CD14-positive monocyte (primary cell): ENCODE data around the gene OLR1. TPM values are rescaled to one million over a fixed set of nuclear protein-coding genes. Genes with fewer than 3 reads are reported as not detected.

ENCODE experiments used
- DNase-seq, 3 donors: peaks; one replicate each; pipeline ENCODE4 v3.0.0-alpha.2; 2011 to 2022
- H2AFZ ChIP-seq: 2 replicates; pipeline ENCODE4 v1.6.0; 2012; ENCODE audit warnings: mild to moderate bottlenecking, low read depth, low read length, inconsistent platforms; ENCODE audit not compliant: insufficient read depth, poor library complexity, severe bottlenecking
- H3K27ac ChIP-seq, 2 donors: 1 replicate in 1 of 2; 2 replicates in 1 of 2; pipeline ENCODE4 v1.5.1; 2012 to 2013; ENCODE audit warnings: low read length in 2 of 2, control low read depth in 1 of 2, inconsistent platforms in 1 of 2, low read depth in 1 of 2, mild to moderate bottlenecking in 1 of 2
- H3K27me3 ChIP-seq, 2 donors: one replicate each; pipeline versions ENCODE4 v1.6.0 to v1.6.1; 2011 to 2013; ENCODE audit warnings: low read length in 2 of 2; ENCODE audit not compliant: control insufficient read depth in 2 of 2, insufficient read depth in 2 of 2
- H3K36me3 ChIP-seq, 2 donors: replicated peaks in 1 of 2; 1 replicate in 1 of 2; 2 replicates in 1 of 2; pipeline versions ENCODE4 v1.5.1 to v1.6.1; 2012 to 2013; ENCODE audit warnings: low read length in 2 of 2, control low read depth in 1 of 2, inconsistent platforms in 1 of 2, mild to moderate bottlenecking in 1 of 2; ENCODE audit not compliant: insufficient read depth in 2 of 2, control insufficient read depth in 1 of 2
- H3K4me1 ChIP-seq, 2 donors: 1 replicate in 1 of 2; 2 replicates in 1 of 2; pipeline versions ENCODE4 v1.5.1 to v1.6.1; 2012 to 2013; ENCODE audit warnings: low read length in 2 of 2, control low read depth in 1 of 2, inconsistent platforms in 1 of 2, mild to moderate bottlenecking in 1 of 2, moderate library complexity in 1 of 2; ENCODE audit not compliant: insufficient read depth in 2 of 2, control insufficient read depth in 1 of 2
- H3K4me2 ChIP-seq: replicated peaks from 2 replicates; pipeline ENCODE3; 2012; ENCODE audit warnings: low read length, moderate library complexity, mild to moderate bottlenecking; ENCODE audit not compliant: poor library complexity, severe bottlenecking; ENCODE audit errors: extremely low read depth
- H3K4me3 ChIP-seq, 3 experiments: fragments of 200-600 bp in 1 of 3; sonication (generic) in 1 of 3; replicated peaks in 1 of 3; 1 replicate in 2 of 3; 2 replicates in 1 of 3; pipeline ENCODE4 v1.5.1; 2011 to 2013; ENCODE audit warnings: low read length in 3 of 3, mild to moderate bottlenecking in 3 of 3, control low read depth in 2 of 3, low read depth in 2 of 3, inconsistent platforms in 1 of 3, moderate library complexity in 1 of 3
- H3K79me2 ChIP-seq: 2 replicates; pipeline ENCODE4 v1.6.0; 2012; ENCODE audit warnings: mild to moderate bottlenecking, control low read depth, inconsistent platforms, low read length, moderate library complexity; ENCODE audit not compliant: insufficient read depth
- H3K9ac ChIP-seq: 2 replicates; pipeline ENCODE4 v1.6.0; 2017; ENCODE audit warnings: low read length, mild to moderate bottlenecking; ENCODE audit not compliant: insufficient read depth, poor library complexity, severe bottlenecking
- H3K9me3 ChIP-seq, 2 donors: replicated peaks in 1 of 2; 1 replicate in 1 of 2; 2 replicates in 1 of 2; pipeline versions ENCODE4 v1.5.1 to v1.6.1; 2012 to 2013; ENCODE audit warnings: low read length in 2 of 2, control low read depth in 1 of 2; ENCODE audit not compliant: control insufficient read depth in 1 of 2, insufficient read depth in 1 of 2
- H4K20me1 ChIP-seq: 2 replicates; pipeline ENCODE4 v1.6.0; 2012; ENCODE audit warnings: mild to moderate bottlenecking, low read length, control low read depth, moderate library complexity; ENCODE audit not compliant: insufficient read depth
- H3K27ac Mint-ChIP-seq, 7 donors: one replicate each; pipeline ENCODE4 v1.8.0; 2020; ENCODE audit warnings: mild to moderate bottlenecking in 7 of 7, mixed read lengths in 7 of 7, moderate library complexity in 6 of 7, inconsistent platforms in 2 of 7
- H3K27me3 Mint-ChIP-seq, 3 donors: one replicate each; pipeline ENCODE4 v1.8.0; 2021 to 2022; ENCODE audit warnings: low read depth in 3 of 3, mild to moderate bottlenecking in 3 of 3, mixed read lengths in 3 of 3, moderate library complexity in 3 of 3, inconsistent platforms in 1 of 3
- H3K36me3 Mint-ChIP-seq, 2 donors: one replicate each; pipeline ENCODE4 v1.8.0; 2020; ENCODE audit warnings: mixed read lengths in 2 of 2, inconsistent platforms in 1 of 2, mild to moderate bottlenecking in 1 of 2
- H3K4me1 Mint-ChIP-seq: one replicate; pipeline ENCODE4 v1.8.0; 2020; ENCODE audit warnings: mild to moderate bottlenecking, mixed read lengths
- H3K4me3 Mint-ChIP-seq, 2 donors: one replicate each; pipeline ENCODE4 v1.8.0; 2020; ENCODE audit warnings: mild to moderate bottlenecking in 2 of 2, mixed read lengths in 2 of 2, moderate library complexity in 1 of 2
- H3K9me3 Mint-ChIP-seq, 7 donors: one replicate each; pipeline ENCODE4 v1.8.0; 2020 to 2022; ENCODE audit warnings: mixed read lengths in 7 of 7, mild to moderate bottlenecking in 6 of 7, moderate library complexity in 6 of 7, inconsistent platforms in 2 of 7
- WGBS: methylation state at CpG from one replicate; pipeline ENCODE4 v1.1.5; 2013; ENCODE audit warnings: missing lambda C conversion rate; ENCODE audit not compliant: insufficient coverage; 5-methylcytosine and 5-hydroxymethylcytosine counted together
- intact Hi-C, 2 donors: fragments of 100-400 bp; cut with micrococcal nuclease; formaldehyde crosslinking; loops; one replicate each; pipeline versions ENCODE4 v1.15.0 to v1.15.1; 2023
- polyA plus RNA-seq, 3 donors: library from polyadenylated mRNA; depleted of rRNA in 1 of 3; unstranded in 2 of 3; stranded (reverse) in 1 of 3; fragments of 300-500 nt in 2 of 3; fragments of >200 nt in 1 of 3; fragmentation: Illumina TruSeq in 2 of 3; gene quantifications; 1 replicate in 2 of 3; 2 replicates in 1 of 3; pipeline ENCODE4 v1.2.3, GENCODE V29; 2012 to 2021
- TF ChIP-seq, protein P1 (sequence below): fragments of 200-600 bp; IDR thresholded peaks from one replicate; pipeline ENCODE4 v1.8.0; 2022; ENCODE audit warnings: antibody characterized with exemption, mild to moderate bottlenecking

Gene OLR1
- polyA plus RNA-seq, 3 donors, result 0.88 to 12.9 (median 0.99) TPM

DNA sequence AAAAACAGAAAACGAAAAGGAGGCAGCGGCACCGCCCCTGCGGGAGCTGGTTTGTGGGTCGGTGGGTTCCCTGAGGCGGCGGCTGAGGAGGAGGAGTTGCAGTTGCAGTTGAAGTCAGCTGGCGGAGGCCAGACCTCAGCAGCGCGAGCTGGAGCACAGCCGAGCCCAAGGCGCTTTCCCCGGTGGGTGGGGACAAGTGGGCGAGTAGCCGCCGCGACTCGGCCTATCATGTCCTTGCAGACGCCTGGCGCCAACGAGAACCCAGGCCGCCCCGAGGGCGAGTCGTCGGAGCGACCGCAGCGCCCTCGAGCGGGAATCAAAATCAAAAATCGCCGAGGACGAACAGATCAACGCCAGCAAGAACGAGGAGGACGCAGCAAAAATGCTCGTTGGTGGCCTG, 60.5 kb downstream of the OLR1 start:
- TF ChIP-seq, protein P1, sequence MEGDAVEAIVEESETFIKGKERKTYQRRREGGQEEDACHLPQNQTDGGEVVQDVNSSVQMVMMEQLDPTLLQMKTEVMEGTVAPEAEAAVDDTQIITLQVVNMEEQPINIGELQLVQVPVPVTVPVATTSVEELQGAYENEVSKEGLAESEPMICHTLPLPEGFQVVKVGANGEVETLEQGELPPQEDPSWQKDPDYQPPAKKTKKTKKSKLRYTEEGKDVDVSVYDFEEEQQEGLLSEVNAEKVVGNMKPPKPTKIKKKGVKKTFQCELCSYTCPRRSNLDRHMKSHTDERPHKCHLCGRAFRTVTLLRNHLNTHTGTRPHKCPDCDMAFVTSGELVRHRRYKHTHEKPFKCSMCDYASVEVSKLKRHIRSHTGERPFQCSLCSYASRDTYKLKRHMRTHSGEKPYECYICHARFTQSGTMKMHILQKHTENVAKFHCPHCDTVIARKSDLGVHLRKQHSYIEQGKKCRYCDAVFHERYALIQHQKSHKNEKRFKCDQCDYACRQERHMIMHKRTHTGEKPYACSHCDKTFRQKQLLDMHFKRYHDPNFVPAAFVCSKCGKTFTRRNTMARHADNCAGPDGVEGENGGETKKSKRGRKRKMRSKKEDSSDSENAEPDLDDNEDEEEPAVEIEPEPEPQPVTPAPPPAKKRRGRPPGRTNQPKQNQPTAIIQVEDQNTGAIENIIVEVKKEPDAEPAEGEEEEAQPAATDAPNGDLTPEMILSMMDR, result no peak
- peaks cover 14 to 21% (median 17%) of the 10 kb centered on the region in 7 donors for H3K9me3 Mint-ChIP-seq
- Histone ChIP-seq H3K4me1 (no peaks in the 10 kb centered on the region), H3K9me3 (peaks cover 9 to 15% of the 10 kb centered on the region in 2 donors), H3K79me2 (no peaks in the 10 kb centered on the region), H4K20me1 (no peaks in the 10 kb centered on the region), H3K27me3 (no peaks in the 10 kb centered on the region), H2AFZ (no peak overlapping the region), H3K4me3 (no peak overlapping the region), H3K4me2 (no peak overlapping the region), H3K9ac (no peak overlapping the region), H3K36me3 (peaks cover 15 to 26% of the 10 kb centered on the region in 2 donors), H3K27ac (no peak overlapping the region)
- no peak overlapping the region for H3K4me3 Mint-ChIP-seq
- peaks cover 0 to 4% (median 1%) of the 10 kb centered on the region in 3 donors for H3K27me3 Mint-ChIP-seq
- peak overlapping the region in 1 of 7 donors; percentile 45 for H3K27ac Mint-ChIP-seq
- H3K36me3 Mint-ChIP-seq, result peaks cover 49 to 65% of the 10 kb centered on the region in 2 donors
- no peak for DNase-seq
- peaks cover 10% of the 10 kb centered on the region for H3K4me1 Mint-ChIP-seq
- 96% methylated on average over 37 of the region's 38 CpGs for WGBS
- intact Hi-C loops, result no loop called here

DNA sequence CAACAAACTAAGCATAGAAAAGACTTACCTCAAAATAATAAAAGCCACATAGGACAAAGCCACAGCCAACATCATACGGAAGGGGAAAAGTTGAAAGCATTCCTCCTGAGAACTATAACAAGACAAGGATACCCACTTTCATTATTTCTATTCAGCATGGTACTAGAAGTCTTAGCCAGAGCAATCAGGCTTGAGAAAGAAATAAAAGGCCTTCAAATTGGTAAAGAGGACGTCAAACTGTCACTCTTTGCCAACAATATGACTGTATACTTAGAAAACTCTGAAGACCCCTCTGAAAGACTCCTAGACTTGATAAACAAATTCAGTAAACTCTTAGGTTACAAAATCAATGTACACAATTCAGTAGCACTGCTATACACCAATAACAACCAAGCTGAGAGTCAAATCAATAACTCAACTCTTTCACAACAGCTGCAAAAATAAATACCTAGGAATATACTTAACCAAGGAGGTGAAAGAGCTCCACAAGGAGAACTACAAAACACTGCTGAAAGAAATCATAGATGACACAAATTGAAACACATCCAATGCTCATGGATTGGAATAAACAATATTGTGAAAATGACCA, 61.6 kb downstream of the OLR1 start:
- H3K36me3 Mint-ChIP-seq, result peaks cover 47 to 64% of the 10 kb centered on the region in 2 donors
- peak overlapping the region in 1 of 7 donors; percentile 39 for H3K27ac Mint-ChIP-seq
- Histone ChIP-seq H3K9ac (no peak overlapping the region), H4K20me1 (no peaks in the 10 kb centered on the region), H3K4me2 (no peak overlapping the region), H3K79me2 (no peaks in the 10 kb centered on the region), H3K27me3 (no peaks in the 10 kb centered on the region), H3K27ac (no peak overlapping the region), H3K9me3 (peaks cover 9 to 15% of the 10 kb centered on the region in 2 donors), H3K4me1 (no peaks in the 10 kb centered on the region), H3K36me3 (peaks cover 4 to 15% of the 10 kb centered on the region in 2 donors), H2AFZ (no peak overlapping the region), H3K4me3 (no peak overlapping the region)
- peaks cover 14 to 21% (median 17%) of the 10 kb centered on the region in 7 donors for H3K9me3 Mint-ChIP-seq
- intact Hi-C loops, result no loop called here
- no peak overlapping the region for H3K4me3 Mint-ChIP-seq
- peaks cover 1 to 4% (median 3%) of the 10 kb centered on the region in 3 donors for H3K27me3 Mint-ChIP-seq
- TF ChIP-seq, protein P1, result no peak
- H3K4me1 Mint-ChIP-seq, result peaks cover 12% of the 10 kb centered on the region
- DNase-seq, result no peak
- 100% methylated on average over 1 of the region's 2 CpGs for whole genome bisulfite sequencing

Other genes with a start within 250 kb of the OLR1 start
- gene CLEC2A, start 239.8 kb downstream of the OLR1 start, polyA plus RNA-seq, result not detected
- gene CLEC12A, start 200.7 kb downstream of the OLR1 start, polyA plus RNA-seq, result 100 to 1,000 TPM; 356 to 441 (median 412) TPM
- 1 to 10 TPM in 2 of 3 donors, not detected in 1; 3.5 to 3.9 TPM for gene CLEC1B, start 173.0 kb downstream of the OLR1 start, polyA plus RNA-seq
- 10 to 100 TPM in 1 of 3 donors, under 1 TPM in 1, not detected in 1; 0.14 to 76.6 TPM for gene CLEC12B, start 161.5 kb downstream of the OLR1 start, polyA plus RNA-seq
- gene CLEC9A, start 141.4 kb downstream of the OLR1 start, polyA plus RNA-seq, result under 1 TPM in 2 of 3 donors, not detected in 1; 0.07 to 0.59 TPM
- gene CLEC1A, start 73.1 kb downstream of the OLR1 start, polyA plus RNA-seq, result 1 to 10 TPM in 2 of 3 donors, under 1 TPM in 1; 0.90 to 7.9 (median 1.1) TPM
- 100 to 1,000 TPM; 235 to 809 (median 304) TPM for gene CLEC7A, start 41.9 kb downstream of the OLR1 start, polyA plus RNA-seq
- 1 to 10 TPM in 1 of 3 donors, under 1 TPM in 2; 0.54 to 2.4 (median 0.58) TPM for gene TMEM52B, start 6.9 kb upstream of the OLR1 start, polyA plus RNA-seq
- gene GABARAPL1, start 40.7 kb upstream of the OLR1 start, polyA plus RNA-seq, result 100 to 1,000 TPM in 1 of 3 donors, 10 to 100 TPM in 2; 13.1 to 291 (median 15.5) TPM
- gene KLRD1, start 135.7 kb upstream of the OLR1 start, polyA plus RNA-seq, result under 1 TPM; 0.08 to 0.79 (median 0.51) TPM
- gene KLRK1, start 217.9 kb upstream of the OLR1 start, polyA plus RNA-seq, result 1 to 10 TPM in 2 of 3 donors, under 1 TPM in 1; 0.05 to 1.3 (median 1.3) TPM
- not detected for gene KLRC4, start 237.6 kb upstream of the OLR1 start, polyA plus RNA-seq
- gene KLRC3, start 248.5 kb upstream of the OLR1 start, polyA plus RNA-seq, result not detected